Trophoblast cell (in vitro differentiated cells and primary cell): ENCODE data around the gene PRMT3. TPM values are rescaled to one million over a fixed set of nuclear protein-coding genes. Genes with fewer than 3 reads are reported as not detected.

Source experiments
- DNase-seq, 2 donors: peaks; one replicate each; pipeline ENCODE4 v3.0.0-alpha.2; 2016
- H2AFZ ChIP-seq: 2 replicates; pipeline ENCODE4 v1.6.1; 2013; ENCODE audit warnings: low read length, moderate library complexity, mild to moderate bottlenecking; ENCODE audit not compliant: insufficient read depth, poor library complexity
- H2AK5ac ChIP-seq: 2 replicates; pipeline ENCODE4 v1.6.1; 2013; ENCODE audit warnings: mild to moderate bottlenecking, low read length
- H2BK120ac ChIP-seq: 2 replicates; pipeline ENCODE4 v1.6.1; 2013; ENCODE audit warnings: low read length, mild to moderate bottlenecking, moderate library complexity; ENCODE audit not compliant: insufficient read depth, poor library complexity
- H2BK12ac ChIP-seq: 2 replicates; pipeline ENCODE4 v1.6.1; 2013; ENCODE audit warnings: mild to moderate bottlenecking, low read length, moderate library complexity
- H2BK5ac ChIP-seq: 2 replicates; pipeline ENCODE4 v1.6.1; 2013; ENCODE audit warnings: low read length, low read depth, moderate library complexity, mild to moderate bottlenecking; ENCODE audit not compliant: poor library complexity
- H3K14ac ChIP-seq: 2 replicates; pipeline ENCODE4 v1.6.1; 2013; ENCODE audit warnings: mild to moderate bottlenecking, low read length
- H3K18ac ChIP-seq: 2 replicates; pipeline ENCODE4 v1.6.1; 2013; ENCODE audit warnings: mild to moderate bottlenecking, low read length
- H3K23ac ChIP-seq: 2 replicates; pipeline ENCODE4 v1.6.1; 2013; ENCODE audit warnings: low read length
- H3K27ac ChIP-seq: 2 replicates; pipeline ENCODE4 v1.5.1; 2013; ENCODE audit warnings: low read depth, mild to moderate bottlenecking, inconsistent platforms, low read length, moderate library complexity
- H3K27me3 ChIP-seq: 2 replicates; pipeline ENCODE4 v1.6.1; 2013; ENCODE audit warnings: inconsistent platforms, mild to moderate bottlenecking, low read length, moderate library complexity; ENCODE audit not compliant: insufficient read depth
- H3K36me3 ChIP-seq, 2 experiments: 1 replicate in 1 of 2; 2 replicates in 1 of 2; pipeline ENCODE4 v1.6.1; 2013; ENCODE audit warnings: low read length in 2 of 2, mild to moderate bottlenecking in 2 of 2, moderate library complexity in 1 of 2; ENCODE audit not compliant: insufficient read depth in 2 of 2, control insufficient read depth in 1 of 2
- H3K4ac ChIP-seq: 2 replicates; pipeline ENCODE4 v1.6.1; 2013; ENCODE audit warnings: low read depth, mild to moderate bottlenecking, low read length, moderate library complexity
- H3K4me1 ChIP-seq, 2 experiments: 1 replicate in 1 of 2; 2 replicates in 1 of 2; pipeline ENCODE4 v1.6.1; 2013; ENCODE audit warnings: low read length in 2 of 2, mild to moderate bottlenecking in 2 of 2, moderate library complexity in 1 of 2; ENCODE audit not compliant: insufficient read depth in 2 of 2, control insufficient read depth in 1 of 2
- H3K4me2 ChIP-seq: 2 replicates; pipeline ENCODE4 v1.6.1; 2013; ENCODE audit warnings: inconsistent platforms, mild to moderate bottlenecking, low read length, moderate library complexity
- H3K4me3 ChIP-seq: 2 replicates; pipeline ENCODE4 v1.5.1; 2013; ENCODE audit warnings: mild to moderate bottlenecking, low read depth, low read length, inconsistent platforms
- H3K79me1 ChIP-seq: one replicate; pipeline ENCODE4 v1.6.1; 2013; ENCODE audit warnings: low read length
- H3K79me2 ChIP-seq: 2 replicates; pipeline ENCODE4 v1.6.1; 2013; ENCODE audit warnings: low read length, mild to moderate bottlenecking; ENCODE audit not compliant: control insufficient read depth, insufficient read depth, poor library complexity
- H3K9ac ChIP-seq: 2 replicates; pipeline ENCODE4 v1.6.1; 2013; ENCODE audit warnings: mild to moderate bottlenecking, low read length
- H3K9me3 ChIP-seq: 2 replicates; pipeline ENCODE4 v1.6.1; 2013; ENCODE audit warnings: low read depth, mild to moderate bottlenecking, control low read depth, inconsistent platforms, low read length; ENCODE audit not compliant: insufficient read depth
- H4K12ac ChIP-seq: 2 replicates; pipeline ENCODE4 v1.6.1; 2013; ENCODE audit warnings: low read depth, mild to moderate bottlenecking, low read length, moderate library complexity
- H4K8ac ChIP-seq: 2 replicates; pipeline ENCODE4 v1.6.1; 2013; ENCODE audit warnings: low read depth, mild to moderate bottlenecking, low read length, moderate library complexity
- H4K91ac ChIP-seq: one replicate; pipeline ENCODE4 v1.6.1; 2013; ENCODE audit warnings: low read depth, mild to moderate bottlenecking, low read length, moderate library complexity
- WGBS: extraction: QIAGEN DNeasy Blood & Tissue Kit; methylation state at CpG from one replicate; pipeline ENCODE4 v1.1.7; 2013; ENCODE audit warnings: missing lambda C conversion rate; ENCODE audit not compliant: insufficient read length, insufficient coverage; ENCODE audit errors: extremely low coverage; 5-methylcytosine and 5-hydroxymethylcytosine counted together
- polyA plus RNA-seq: library from polyadenylated mRNA; stranded (reverse); fragments of 200-250 nt; gene quantifications from 2 replicates; pipeline ENCODE4 v1.2.3, GENCODE V29; 2013

The PRMT3 gene
- 6.5 and 7.2 TPM in 2 replicates for polyA plus RNA-seq

GRCh38 chr11:20387261-20388095 lies at the start of gene PRMT3:
Gene PRMT3 (plus strand): TSS chr11:20387716. CDS start chr11:20387747, 31 bp downstream.
- peak; percentile 91 to 94 for DNase-seq
- H4K8ac ChIP-seq, result peak within 1 kb of the TSS; percentile 93

GRCh38 chr11:20342347-20343141 lies 45.0 kb upstream of the PRMT3 start:
- H4K12ac ChIP-seq, result no peak overlapping the region
- no CpG with 5 or more reads among the region's 26 CpGs for WGBS
- no peak overlapping the region for H2BK12ac ChIP-seq
- no peaks in the 10 kb centered on the region for H3K27me3 ChIP-seq
- H3K23ac ChIP-seq, result no peak overlapping the region
- no peak overlapping the region for H2BK5ac ChIP-seq
- H3K4me2 ChIP-seq, result peak overlapping the region; percentile 47
- H3K14ac ChIP-seq, result no peak overlapping the region
- no peak overlapping the region for H3K9ac ChIP-seq
- no peak overlapping the region for H3K27ac ChIP-seq
- H3K79me1 ChIP-seq, result no peaks in the 10 kb centered on the region
- no peak overlapping the region for H3K4ac ChIP-seq
- no peaks in the 10 kb centered on the region for H3K36me3 ChIP-seq
- H2AFZ ChIP-seq, result no peak overlapping the region
- H3K9me3 ChIP-seq, result no peaks in the 10 kb centered on the region
- H2AK5ac ChIP-seq, result no peak overlapping the region
- H2BK120ac ChIP-seq, result no peak overlapping the region
- no peak overlapping the region for H3K4me3 ChIP-seq
- no peak overlapping the region for H4K91ac ChIP-seq
- DNase-seq, result no peak
- peaks cover 4 to 10% of the 10 kb centered on the region in 2 experiments for H3K4me1 ChIP-seq
- no peak overlapping the region for H4K8ac ChIP-seq
- H3K79me2 ChIP-seq, result no peaks in the 10 kb centered on the region
- no peak overlapping the region for H3K18ac ChIP-seq

More at GRCh38 chr11:20387261-20388095, at the start of gene PRMT3:
- Histone ChIP-seq H3K27me3 (no peaks in the 10 kb centered on the region), H3K79me1 (peaks cover 10% of the 10 kb centered on the region), H2BK12ac (peak within 1 kb of the TSS; percentile 28), H3K9me3 (no peaks in the 10 kb centered on the region), H3K18ac (peak within 1 kb of the TSS; percentile 93), H3K4me1 (peaks cover 0 to 4% of the 10 kb centered on the region in 2 experiments), H3K4me3 (peak within 1 kb of the TSS; percentile 92), H2BK120ac (peak within 1 kb of the TSS; percentile 90), H3K27ac (peak within 1 kb of the TSS; percentile 48), H3K14ac (peak within 1 kb of the TSS; percentile 84), H3K9ac (peak within 1 kb of the TSS; percentile 85), H2AK5ac (no peak within 1 kb of the TSS), H4K12ac (peak within 1 kb of the TSS; percentile 85), H3K23ac (no peak within 1 kb of the TSS), H3K79me2 (peaks cover 7% of the 10 kb centered on the region), H3K4me2 (peak within 1 kb of the TSS; percentile 93), H3K4ac (peak within 1 kb of the TSS; percentile 50), H3K36me3 (peaks cover 2% of the 10 kb centered on the region in 2 experiments), H2AFZ (peak within 1 kb of the TSS; percentile 98), H4K91ac (peak within 1 kb of the TSS; percentile 80), H2BK5ac (peak within 1 kb of the TSS; percentile 67)
- WGBS, result no CpG with 5 or more reads among the region's 96 CpGs

- Histone ChIP-seq H3K9ac (no peak overlapping the region), H3K4me3 (no peak overlapping the region), H2BK12ac (no peak overlapping the region), H3K9me3 (no peaks in the 10 kb centered on the region), H3K14ac (no peak overlapping the region), H3K4me2 (no peak overlapping the region), H2BK5ac (no peak overlapping the region), H4K91ac (no peak overlapping the region), H2BK120ac (no peak overlapping the region), H3K27ac (no peak overlapping the region), H3K79me2 (no peaks in the 10 kb centered on the region), H3K18ac (no peak overlapping the region), H2AFZ (no peak overlapping the region), H3K27me3 (no peaks in the 10 kb centered on the region), H3K36me3 (no peaks in the 10 kb centered on the region), H3K4me1 (peaks cover 0 to 2% of the 10 kb centered on the region in 2 experiments), H4K12ac (no peak overlapping the region), H3K23ac (no peak overlapping the region), H2AK5ac (no peak overlapping the region), H3K4ac (no peak overlapping the region), H3K79me1 (no peaks in the 10 kb centered on the region), H4K8ac (no peak overlapping the region)
- WGBS, result no CpG with 5 or more reads among the region's 7 CpGs
- DNase-seq, result no peak
Observed at GRCh38 chr11:20351136-20351535, 36.4 kb upstream of the PRMT3 start.

- DNase-seq, result peak in 1 of 2 donors; percentile 59
- no peak overlapping the region for H2AFZ ChIP-seq
- H4K91ac ChIP-seq, result no peak overlapping the region
- H3K23ac ChIP-seq, result no peak overlapping the region
- no peak overlapping the region for H2BK12ac ChIP-seq
- no peak overlapping the region for H4K8ac ChIP-seq
- no CpG with 5 or more reads among the region's 2 CpGs for WGBS
- no peaks in the 10 kb centered on the region for H3K79me2 ChIP-seq
- H3K4me2 ChIP-seq, result no peak overlapping the region
- no peaks in the 10 kb centered on the region for H3K27me3 ChIP-seq
- H3K4me3 ChIP-seq, result no peak overlapping the region
- no peaks in the 10 kb centered on the region for H3K79me1 ChIP-seq
- no peak overlapping the region for H4K12ac ChIP-seq
- no peak overlapping the region for H3K27ac ChIP-seq
- no peaks in the 10 kb centered on the region for H3K9me3 ChIP-seq
- no peak overlapping the region for H3K4ac ChIP-seq
- no peak overlapping the region for H3K9ac ChIP-seq
- H2BK5ac ChIP-seq, result no peak overlapping the region
- peaks cover 0 to 2% of the 10 kb centered on the region in 2 experiments for H3K4me1 ChIP-seq
- H3K18ac ChIP-seq, result no peak overlapping the region
- H3K14ac ChIP-seq, result no peak overlapping the region
- no peaks in the 10 kb centered on the region for H3K36me3 ChIP-seq
- no peak overlapping the region for H2AK5ac ChIP-seq
- no peak overlapping the region for H2BK120ac ChIP-seq
Observed at GRCh38 chr11:20351751-20352262, 35.7 kb upstream of the PRMT3 start.
